HG02973 (cell line): ENCODE measurements around the gene TMCC1.

ENCODE experiments used
- ATAC-seq: cut with Tn5 transposase; IDR thresholded peaks from one replicate; pipeline ENCODE4 v1.9.1; 2021; ENCODE audit warnings: moderate library complexity; ENCODE audit not compliant: unreplicated experiment

TMCC1 gene

DNA sequence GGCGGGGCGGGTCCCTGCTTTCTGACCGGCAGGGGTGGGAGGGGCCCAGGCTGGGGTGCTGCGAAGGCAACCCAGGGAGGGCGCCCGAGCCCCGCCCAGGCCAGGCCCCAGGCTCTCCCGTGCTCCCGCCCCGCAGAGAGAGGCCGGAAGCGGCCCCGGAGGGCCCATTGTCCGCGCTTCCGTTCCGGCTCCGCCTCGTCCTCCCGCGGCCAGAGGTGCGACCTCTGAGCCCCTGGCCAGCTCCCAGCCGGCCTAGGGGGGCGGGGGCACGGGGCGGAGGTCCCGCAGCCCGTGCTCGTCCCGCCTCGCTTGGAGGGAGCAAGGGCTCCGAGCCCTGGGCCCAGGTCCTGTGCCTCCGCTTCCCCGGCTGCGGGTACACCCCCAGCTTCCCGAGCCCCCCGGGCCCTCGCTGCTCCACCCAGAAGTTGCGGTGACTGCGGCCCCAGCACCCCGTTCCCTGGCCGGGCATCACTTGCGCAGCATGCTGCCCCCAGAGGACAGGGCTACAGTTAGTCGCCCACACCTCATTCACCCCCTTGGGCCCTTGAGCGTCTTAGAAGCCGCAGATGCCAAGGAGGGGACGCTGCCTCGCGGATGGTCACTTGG lies 266.7 kb downstream of the TMCC1 start:
- ATAC-seq, result peak; percentile 91

DNA sequence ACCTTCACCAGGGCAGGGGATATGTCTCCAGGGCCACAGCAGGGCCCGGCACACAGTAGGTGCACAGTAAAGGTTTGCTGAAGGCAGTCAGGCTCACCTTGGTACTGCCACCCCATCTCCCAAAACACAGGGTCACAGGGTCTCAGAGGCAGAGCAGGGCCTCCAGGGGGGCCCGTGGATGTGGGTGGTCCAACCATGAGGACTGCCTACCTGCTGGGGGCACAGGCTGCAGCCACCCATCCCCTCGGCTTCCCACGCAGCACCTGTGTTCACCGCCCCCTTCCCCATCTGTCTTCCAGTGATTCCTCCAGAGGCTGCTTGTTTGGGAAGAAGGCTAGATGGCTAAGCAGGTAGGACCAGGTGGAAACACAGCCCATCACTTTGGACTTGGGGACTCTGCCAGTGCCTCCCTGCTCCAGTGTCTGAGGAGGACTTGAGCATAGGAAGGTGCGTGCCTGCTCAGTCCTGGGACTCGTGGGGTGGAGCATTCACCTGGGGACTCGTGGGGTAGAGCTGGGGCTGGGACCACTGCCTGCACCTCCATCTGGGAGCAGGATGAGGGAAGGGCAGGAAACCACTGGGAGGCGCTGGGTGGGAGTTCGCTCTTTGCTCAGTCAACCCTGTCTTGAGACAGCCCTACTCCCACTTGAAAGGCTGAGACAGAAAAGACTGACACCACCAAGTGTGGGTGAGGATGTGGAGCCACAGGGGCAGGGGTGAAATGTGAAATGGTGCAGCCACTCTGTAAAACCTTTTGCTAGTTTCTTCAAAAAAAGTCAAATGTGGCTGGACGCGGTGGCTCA lies 268.2 kb downstream of the TMCC1 start:
- no peak for ATAC-seq

DNA sequence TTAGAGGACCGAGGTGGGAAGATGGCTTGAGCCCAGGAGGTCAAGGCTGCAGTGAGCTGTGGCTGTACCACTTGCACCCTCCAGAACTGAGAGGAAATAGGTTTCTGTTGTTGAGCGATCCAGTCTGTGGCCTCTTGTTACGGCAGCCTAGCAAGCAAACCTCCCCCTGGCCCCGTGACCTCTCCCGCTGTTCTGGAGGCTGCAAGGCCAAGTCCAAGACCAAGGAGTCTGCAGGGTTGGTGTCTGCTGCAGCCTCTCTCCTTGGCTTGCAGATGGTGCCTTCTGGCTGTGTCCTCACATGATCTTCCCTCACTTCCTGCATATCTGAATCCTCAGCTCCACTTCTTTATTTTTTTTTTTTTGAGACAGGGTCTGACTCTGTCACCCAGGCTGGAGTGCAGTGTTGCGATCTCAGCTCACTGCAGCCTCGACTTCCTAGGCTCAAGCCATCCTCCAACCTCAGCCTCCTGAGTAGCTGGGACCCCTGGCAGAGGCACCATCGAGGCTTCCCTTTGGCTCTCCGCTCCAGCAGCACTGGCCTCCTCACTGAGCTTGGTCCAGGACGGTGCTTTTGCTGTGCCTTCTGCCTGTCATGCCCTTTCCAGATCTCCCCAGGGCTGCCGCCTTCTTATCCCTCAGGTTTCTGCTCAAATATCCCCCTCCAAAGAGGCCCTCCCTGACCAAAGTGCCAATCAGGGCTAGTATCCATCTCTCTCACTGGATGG lies 269.0 kb downstream of the TMCC1 start:
- ATAC-seq, result no peak

DNA sequence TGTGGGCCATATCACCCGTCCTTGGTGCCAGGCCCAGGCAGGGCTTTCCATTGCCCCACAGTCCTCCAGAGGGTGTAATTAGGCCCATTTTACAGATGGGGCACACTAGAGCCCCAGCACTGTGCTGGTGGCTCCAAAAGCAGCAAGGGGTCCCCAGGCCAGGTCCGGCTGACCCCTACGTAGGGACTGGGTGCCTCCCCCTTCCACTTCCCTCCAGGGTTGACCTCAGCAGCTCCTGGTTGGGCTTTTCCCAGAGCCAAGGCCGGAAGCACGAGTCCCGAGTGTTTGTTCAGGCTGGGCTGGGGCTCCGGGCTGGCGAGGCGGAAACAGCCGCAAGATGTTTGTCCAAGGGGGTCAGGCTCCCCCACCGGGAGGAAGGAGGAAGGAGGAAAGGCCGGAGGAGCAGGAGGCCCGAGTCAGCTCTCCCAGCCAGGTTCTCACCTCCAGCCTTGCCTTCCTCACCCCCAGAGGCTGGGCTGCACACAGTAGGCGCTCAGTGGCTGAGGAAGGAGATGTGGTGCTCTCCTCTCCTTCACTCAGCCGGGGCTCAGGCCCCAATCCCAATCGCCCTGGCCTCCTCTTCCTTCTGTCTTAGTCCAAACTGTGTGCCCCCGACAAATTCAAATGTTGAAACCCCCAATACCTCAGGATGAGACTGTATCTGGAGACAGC lies 269.9 kb downstream of the TMCC1 start:
- no peak for ATAC-seq

DNA sequence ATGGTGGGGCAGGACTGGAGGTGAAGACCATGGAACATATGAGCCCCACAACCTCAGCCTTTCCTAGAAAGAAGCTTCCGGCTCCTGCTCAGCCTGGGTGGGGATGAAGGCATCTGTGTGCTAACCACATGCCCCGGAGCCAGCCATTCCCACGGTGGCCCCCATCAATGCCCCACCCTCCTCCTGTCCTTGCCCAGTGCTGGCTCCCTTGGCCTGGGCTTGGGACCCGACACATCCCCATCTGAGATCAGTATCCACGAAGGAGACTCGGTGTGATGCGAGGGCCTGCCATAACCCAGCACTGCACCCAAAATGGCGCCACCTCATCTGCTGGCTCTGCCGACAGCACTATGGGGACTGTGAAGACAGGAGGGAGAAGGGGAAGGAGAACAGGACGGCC lies 270.6 kb downstream of the TMCC1 start:
- no peak for ATAC-seq

DNA sequence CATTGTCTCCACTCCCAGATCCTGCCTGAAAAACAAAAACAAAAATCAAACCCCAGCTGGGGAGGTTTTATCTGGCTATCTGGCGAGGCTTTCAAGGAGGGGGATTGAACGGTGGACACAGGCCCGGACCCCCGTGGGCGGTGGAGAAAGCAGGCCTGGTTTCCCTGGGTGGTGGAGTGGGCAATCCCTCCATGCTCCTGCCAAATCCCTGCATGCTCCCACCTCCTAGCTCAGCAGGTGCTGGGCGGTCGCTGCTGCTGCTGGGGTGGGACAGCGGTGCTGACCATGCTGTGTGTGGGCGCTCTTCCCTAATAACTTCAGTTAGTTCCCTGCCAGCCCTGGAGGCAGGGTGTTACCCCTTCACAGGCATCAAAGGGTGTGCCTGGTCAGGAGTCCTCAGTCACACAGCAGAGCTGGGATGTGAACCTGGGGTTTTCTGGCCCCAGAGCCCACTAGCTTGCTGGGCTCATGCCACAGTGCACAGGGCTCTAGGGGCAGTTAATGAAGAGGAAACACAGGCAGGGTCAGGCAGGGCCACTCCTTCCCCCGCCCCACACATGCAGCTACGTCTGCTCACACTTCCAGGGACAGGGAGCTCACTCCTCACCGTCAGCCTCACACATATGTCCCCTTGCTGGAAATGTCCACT lies 271.2 kb downstream of the TMCC1 start:
- no peak for ATAC-seq

DNA sequence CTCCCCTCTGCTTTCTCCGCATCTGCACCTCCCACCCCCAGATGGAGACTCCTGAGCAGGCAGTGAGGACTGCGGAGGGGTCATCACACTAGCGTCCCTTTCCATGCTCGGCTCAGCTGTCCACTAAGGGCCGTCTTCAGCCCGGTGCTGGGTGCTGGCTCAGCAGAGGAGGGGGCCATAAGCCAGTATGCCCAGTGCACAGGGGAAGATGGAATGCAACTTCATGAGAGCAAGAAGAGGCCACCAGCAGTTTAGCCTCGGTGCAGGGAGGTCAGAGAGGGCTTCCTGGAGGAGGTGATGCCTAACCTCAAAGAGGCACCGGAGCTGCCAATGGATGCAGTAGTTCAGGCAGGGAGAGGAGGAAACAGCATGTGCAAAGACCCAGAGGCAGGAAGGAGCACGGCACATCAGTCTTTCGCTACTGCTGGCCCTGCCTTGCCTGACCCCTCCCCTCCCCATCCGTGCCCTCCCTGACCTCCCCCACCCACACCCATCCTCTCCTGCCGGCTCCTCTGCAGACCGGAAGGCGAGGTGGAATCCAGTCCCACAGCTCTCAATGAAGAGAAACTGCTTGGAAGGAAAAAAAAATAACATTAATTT lies 271.8 kb downstream of the TMCC1 start:
- no peak for ATAC-seq

DNA sequence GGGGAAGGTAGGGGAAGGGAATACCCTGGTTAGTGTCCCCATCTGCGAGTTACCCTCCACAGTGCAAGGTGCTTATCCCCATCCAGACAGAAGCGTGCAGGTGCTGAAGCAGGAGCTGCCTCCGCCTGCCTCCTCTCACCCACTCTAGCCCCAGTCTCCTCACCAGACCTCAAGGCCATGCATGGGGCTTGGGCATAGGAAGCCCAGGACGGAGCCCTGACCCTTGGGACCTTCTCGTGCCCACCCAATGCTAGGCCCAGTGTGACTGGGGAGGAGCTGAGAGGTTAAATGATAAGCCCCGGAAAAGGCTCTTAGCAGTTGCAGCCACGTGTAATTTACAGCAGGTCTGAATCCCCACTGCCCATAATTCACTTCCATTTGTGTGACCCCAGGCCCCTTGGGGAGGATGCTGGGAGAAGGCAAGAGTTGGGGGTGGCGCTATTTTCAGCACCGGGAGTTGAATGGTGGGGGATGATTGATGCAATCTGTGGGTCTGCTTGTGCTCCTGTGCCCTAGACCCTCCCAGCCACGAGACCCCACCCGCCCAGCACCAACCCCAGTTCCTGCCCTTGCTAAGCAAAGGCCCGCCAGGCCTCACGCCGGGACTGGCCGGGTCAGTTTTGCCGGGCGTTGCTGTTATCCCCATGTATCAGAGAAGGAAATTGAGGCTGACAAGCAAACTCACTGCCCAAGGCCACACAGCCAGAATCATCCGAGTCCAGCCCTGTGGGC lies 272.5 kb downstream of the TMCC1 start:
- no peak for ATAC-seq

DNA sequence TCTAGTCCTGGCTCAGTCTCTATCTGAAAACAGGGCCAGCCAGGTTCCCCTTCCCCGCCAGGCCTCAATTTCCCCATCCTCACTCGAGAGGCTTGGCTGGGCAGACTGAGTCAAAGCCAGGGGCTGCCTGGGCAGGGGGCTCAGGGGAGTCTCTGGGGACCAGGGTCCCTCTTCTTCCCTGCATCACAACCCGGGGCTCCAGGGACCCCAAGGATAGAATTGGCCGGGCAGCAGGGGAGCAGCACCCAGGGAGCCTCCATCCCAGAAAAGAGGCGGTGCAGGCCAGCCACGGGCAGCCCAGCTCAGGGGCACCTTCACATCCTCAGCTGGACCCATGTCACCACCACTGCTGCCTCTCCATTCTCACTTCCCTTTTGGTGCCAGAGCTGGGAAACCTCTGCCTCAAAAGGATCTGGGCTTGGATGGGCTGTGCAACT lies 273.8 kb downstream of the TMCC1 start:
- ATAC-seq, result no peak

DNA sequence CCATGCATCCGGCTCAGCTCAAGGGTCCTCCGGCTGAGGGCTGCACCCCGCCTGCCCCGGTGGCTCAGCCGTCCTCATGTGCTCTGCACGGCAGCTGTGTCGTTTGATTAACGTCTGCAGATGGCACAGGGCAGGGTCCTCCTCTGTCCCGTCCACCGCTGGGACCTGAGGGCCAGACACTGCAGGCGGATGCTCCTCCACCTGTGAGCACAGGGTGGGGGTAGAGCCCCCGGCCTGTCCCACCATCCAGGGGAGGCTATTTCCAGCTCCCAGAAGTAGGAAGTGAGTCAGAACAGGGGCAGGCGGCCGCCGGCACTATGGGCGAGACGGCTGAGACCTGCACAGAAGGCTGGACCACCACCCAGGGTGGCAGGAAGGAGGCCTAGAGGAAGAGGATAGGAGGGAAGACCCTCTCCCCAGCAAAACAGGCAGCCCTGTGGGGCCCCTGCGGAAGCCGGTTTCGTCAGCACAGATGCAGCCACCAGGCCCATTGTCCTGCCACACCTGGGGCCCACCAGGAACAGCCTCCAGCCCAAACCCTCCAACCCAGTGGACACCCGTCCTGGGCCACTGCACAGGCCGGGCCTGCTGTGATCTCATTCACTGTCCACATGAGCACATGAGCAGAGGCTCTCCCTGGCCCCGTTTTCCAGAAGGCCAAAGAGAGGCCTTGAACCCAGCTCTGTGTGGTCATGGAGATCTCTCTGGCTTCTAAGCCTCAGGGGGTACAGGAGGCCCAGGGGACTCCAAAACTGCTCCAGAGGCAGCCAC lies 274.4 kb downstream of the TMCC1 start:
- no peak for ATAC-seq

DNA sequence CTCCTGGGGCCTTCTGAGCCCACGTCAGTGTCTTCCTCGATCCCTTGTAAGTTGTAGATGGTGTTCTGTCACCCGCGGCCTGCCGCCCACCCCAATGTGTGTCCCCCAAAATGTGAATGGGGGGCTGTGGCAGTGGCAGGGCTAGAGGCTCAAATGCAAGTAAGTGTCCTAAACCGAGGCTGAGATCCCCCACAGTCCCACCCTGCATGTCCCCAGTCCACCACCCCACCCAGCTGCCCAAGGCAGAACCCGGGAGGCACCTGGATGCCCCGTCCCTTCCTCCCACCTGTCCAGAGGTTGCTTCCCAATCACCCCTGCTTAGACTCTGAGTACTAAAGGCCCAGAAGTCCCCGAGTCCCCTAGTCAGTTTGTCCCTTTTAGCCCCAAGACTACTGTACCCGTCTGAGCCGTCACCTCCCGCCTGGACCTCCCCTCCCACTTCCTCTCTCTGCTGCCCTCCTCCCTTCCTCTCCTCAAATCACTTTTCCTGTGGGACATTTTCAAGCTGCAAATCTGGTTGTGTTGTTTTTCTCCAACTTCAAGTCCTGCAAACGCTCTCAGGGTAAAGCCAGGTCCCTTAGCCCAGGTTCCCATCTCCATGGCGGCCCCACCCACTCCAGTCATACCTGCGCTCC lies 275.2 kb downstream of the TMCC1 start:
- no peak for ATAC-seq

DNA sequence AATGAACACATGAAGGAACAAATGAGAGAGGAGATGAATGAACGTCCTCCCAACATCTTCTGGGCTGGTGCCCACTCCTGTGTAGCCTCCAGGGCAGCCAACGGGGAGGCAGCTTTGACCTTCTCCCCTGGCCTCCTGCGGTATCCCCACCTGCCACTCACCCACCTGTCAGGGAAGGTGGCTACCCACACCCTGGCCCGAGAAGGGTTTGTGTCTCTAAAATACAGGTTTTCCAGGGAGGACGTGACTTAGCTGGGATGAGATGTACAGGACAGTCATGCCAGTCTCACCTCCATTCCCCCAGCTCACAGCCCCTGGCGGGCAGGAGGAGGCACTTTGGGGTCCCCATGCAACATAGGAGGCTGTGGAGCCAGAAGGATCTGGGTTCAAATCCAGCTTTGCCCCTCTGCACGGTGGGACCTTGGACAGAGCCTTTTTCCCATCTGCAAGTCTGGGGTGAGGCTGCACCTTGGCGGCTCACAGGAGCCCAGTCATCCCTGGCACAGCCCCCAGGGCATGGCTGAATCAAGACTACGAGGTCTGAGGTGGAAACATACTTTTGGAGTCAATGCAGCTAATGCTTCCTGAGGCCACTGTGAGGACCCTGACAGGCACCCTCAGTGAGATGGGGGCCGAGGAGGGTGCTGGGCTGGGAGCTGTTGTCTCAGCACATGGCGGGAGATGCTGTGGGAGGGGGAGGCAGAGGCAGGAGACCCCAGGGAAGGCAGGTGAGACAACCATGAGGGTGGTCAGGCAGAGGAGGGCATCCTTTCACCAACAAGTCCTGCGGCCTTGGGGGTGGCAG lies 275.9 kb downstream of the TMCC1 start:
- no peak for ATAC-seq

DNA sequence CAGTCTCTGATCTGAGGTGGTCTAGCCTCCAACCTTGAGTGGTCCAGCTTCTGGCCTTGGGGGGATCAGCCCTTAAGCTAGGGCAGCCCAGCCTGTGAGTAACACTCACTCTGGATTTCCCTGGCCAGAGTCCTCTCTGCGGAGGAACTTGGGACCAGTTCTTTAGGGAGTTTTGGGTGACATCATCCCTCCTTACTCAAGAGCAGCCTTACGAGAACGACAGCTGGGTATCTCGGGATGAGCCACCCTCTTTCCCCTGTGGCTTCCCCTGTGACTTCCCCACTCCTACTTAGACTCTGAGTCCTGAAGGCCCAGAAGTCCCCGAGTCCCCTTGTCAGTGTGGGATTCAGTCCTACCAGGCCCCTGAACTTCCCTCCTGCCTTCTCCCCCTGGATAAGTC lies 276.8 kb downstream of the TMCC1 start:
- no peak for ATAC-seq

DNA sequence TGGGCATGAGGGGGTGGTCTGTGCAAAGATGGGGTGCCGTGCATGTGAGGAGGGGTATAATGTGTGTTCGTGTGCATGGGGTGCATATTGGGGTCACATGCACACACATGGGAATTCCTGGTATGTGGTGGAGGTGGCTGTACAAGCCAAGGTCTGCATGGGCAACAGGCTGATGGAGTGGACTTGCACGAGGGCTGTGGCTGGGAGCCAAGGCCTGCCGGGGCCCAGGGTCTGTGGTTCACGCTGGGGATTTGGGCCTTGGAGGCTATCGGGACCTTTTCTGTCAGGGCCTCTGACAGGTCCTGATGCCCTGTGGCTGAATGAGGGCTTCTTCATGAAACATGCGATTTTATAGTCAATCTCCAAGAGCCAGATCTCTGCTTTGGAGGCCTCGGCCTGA lies 277.2 kb downstream of the TMCC1 start:
- ATAC-seq, result no peak

DNA sequence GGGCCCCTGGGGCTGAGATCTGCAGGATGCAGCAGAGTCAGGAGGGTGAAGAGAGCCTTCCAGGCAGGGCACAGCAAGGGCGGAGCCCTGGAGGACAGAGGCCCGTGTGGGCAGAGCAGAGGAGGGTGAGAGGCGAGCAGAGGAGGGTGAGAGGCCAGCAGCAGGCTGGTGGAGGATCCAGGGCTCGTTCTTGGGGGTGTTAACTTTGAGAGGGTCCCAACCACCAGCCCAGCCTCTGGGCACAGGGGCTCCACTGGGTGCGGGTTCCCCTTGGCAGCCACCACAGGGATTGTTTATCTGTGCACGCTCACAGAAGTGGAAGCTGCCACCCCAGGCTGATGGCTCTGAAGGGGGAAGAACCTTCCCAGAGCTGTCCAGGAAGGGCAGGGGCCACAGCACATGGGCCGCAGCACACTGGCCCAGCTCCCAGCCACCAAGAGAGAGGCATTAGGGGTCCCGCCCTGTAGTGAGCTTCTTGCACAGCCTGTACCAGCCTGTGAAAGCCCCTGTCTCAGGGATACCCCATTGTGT lies 277.7 kb downstream of the TMCC1 start:
- no peak for ATAC-seq

DNA sequence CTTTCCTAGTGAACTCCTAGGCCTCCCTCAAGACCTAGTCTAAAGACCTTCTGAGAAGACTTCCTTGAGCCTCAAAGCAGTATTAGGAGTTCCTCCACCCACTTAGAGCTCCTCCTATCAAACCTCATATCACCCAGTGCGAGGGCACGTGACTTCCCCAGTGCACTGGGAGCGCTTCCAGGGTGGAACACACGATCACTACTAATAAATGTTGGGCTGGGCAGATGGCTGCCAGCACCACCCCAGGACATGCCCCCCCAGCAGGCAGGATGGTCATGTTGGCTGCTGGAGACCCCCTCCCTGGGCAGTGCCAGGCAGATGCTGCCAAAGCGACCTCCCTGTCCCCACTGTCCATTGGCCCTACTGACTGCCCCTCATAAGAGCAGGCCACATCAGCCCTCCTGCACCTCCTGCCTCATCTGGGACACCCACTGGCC lies 278.6 kb downstream of the TMCC1 start:
- no peak for ATAC-seq

DNA sequence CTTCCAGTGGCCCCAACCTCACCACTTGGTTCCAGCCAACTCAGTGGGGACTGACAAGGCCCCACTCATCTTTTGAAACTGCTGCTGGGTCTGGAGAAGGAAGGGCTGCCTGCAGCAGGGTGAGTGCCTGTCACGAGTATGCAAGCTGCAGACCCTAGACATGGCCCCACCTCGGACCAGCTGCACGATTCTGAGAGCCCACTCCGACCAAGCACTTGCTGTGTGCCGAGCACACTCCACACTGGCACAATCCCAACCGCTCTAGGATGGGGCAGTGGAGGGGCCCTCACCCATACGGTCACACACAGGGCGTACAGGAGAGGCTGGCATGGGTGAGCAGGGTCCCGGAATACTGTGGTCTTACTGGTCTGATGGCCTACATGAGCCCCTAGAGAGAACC lies 279.1 kb downstream of the TMCC1 start:
- no peak for ATAC-seq

DNA sequence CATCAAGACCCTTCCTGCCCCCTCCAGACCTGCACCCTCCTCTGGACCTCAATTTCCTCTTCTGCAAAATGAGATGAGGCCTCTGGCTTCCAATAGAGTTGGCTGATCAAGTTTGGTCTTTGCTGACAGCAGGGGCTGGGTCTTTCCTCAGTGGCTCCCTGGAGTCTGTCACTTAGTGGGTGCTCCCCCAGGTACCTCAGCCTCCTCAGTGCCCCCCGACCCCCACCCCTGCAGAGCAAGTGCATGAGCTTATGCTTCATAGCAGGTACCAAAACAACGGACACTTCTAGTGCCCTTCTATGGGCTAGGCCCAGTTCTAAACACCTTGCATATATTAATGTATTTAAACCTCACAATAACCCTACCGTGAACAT lies 280.2 kb downstream of the TMCC1 start:
- ATAC-seq, result no peak
